Sigmoid colon (tissue), 4 donors: Measurements from ENCODE around the gene FAM3A.

Experiments used
- POLR2AphosphoS5 ChIP-seq, 4 donors: sonication (generic); formaldehyde crosslinking; IDR thresholded peaks; one replicate each; pipeline ENCODE4 v1.6.1; 2017; ENCODE audit warnings: antibody characterized with exemption in 4 of 4
- TF ChIP-seq, protein P1 (sequence below), 4 experiments: fragments of 450-650 bp in 3 of 4; fragments of 200-600 bp in 1 of 4; IDR thresholded peaks; one replicate each; pipeline ENCODE4 v1.5.1; 2016 to 2019; ENCODE audit warnings: antibody characterized with exemption in 4 of 4, mild to moderate bottlenecking in 3 of 4, moderate library complexity in 2 of 4

- TF ChIP-seq, protein P1, sequence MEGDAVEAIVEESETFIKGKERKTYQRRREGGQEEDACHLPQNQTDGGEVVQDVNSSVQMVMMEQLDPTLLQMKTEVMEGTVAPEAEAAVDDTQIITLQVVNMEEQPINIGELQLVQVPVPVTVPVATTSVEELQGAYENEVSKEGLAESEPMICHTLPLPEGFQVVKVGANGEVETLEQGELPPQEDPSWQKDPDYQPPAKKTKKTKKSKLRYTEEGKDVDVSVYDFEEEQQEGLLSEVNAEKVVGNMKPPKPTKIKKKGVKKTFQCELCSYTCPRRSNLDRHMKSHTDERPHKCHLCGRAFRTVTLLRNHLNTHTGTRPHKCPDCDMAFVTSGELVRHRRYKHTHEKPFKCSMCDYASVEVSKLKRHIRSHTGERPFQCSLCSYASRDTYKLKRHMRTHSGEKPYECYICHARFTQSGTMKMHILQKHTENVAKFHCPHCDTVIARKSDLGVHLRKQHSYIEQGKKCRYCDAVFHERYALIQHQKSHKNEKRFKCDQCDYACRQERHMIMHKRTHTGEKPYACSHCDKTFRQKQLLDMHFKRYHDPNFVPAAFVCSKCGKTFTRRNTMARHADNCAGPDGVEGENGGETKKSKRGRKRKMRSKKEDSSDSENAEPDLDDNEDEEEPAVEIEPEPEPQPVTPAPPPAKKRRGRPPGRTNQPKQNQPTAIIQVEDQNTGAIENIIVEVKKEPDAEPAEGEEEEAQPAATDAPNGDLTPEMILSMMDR (IDR thresholded peaks at IDR 0.05): no peak
- no peak for TF ChIP-seq POLR2AphosphoS5 (IDR thresholded peaks at IDR 0.05)
These were observed 28.3 kb downstream of the FAM3A start for GRCh38 chrX:154487518-154488290.
